ELR (cell line): ENCODE measurements around the gene DEGS1.
"Not testable (repeated sequence)": the region's sequence is repeated elsewhere in the genome, so short reads cannot be mapped to it uniquely, and the experiment has no call there.

Source experiments
- DNase-seq: peaks from one replicate; pipeline ENCODE4 v3.0.0-alpha.2; 2015; ENCODE audit warnings: low read depth

DEGS1 gene

DNA sequence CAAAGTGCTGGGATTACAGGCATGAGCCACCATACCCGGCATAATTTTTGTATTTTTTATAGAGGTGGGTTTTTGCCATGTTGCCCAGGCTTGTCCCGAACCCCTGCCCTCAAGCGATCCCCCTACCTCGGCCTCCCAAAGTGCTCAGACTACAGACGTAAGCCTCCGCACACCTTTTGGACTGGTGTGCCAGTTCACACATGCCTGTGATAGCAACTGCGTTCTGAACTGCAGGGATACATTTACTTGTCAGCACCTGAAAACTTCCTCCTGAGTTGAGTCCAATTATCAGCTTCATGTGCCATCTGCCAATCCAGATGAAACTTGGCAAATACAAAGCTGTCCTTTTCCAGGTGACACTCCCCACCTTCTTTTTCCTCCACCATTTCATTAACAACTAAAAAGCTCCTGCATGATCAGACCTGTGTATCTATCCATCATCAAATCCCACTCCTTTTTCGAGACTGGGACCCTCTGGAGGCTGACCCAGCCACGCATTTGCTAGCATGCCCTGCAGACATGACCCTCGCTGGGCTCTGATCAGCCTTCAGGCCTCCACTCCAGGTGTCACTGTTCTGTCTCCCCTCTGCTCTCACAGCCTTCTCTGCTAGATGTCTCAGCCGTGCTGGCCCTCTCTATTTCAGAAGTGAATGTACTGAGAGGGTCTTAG, 2.1 kb upstream of the DEGS1 start:
- DNase-seq, result no peak

DNA sequence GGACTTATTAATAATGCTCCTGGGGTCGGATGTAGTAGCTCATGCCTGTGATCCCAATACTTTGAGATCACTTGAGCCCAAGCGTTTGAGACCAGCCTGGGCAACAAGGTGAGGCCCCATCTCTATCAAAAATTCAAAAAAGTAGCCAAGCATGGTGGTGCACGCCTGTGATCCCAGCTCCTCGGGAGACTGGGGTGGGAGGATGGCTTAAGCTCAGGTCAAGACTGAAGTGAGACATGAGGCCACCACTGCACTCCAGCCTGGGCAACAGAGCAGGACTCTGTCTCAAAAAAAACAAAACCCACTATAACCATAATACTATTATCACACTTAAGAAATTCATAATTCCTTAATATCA, 1.6 kb upstream of the DEGS1 start:
- DNase-seq, result no peak

DNA sequence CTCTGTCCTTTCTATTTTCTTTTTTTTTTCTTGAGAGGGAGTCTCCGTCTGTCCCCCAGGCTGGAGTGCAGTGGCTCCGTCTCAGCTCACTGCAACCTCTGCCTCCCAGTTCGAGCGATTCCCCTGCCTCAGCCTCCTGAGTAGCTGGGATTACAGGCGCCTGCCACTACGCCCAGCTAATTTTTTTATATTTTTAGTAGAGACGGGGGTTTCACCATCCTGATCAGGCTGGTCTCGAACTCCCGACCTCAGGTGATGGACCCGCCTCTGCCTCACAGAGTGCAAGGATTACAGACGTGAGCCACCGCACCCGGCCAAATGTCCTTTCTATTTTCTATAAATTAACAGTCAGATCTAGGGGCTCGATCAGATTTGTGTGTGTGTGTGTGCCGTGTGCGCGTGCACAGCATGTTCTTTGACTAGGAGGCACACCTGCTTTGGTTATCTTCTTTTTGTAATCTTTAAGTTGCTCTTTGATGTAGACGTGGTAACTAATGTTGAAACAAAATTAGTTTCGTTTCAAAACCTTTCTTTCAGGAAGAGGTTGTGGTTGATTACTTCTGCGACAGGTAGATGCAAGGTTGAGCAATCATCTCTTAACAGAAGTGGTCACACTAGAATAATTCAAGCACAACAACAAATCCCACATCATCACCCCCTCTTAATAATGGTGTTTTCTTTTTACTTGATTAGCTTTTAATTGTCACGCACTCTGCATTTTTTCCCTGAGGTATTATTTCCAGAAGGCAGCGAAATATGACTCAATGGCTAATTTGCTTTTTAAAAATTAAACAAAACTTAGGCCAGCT, 779 bp upstream of the DEGS1 start:
- DNase-seq, result no peak

DNA sequence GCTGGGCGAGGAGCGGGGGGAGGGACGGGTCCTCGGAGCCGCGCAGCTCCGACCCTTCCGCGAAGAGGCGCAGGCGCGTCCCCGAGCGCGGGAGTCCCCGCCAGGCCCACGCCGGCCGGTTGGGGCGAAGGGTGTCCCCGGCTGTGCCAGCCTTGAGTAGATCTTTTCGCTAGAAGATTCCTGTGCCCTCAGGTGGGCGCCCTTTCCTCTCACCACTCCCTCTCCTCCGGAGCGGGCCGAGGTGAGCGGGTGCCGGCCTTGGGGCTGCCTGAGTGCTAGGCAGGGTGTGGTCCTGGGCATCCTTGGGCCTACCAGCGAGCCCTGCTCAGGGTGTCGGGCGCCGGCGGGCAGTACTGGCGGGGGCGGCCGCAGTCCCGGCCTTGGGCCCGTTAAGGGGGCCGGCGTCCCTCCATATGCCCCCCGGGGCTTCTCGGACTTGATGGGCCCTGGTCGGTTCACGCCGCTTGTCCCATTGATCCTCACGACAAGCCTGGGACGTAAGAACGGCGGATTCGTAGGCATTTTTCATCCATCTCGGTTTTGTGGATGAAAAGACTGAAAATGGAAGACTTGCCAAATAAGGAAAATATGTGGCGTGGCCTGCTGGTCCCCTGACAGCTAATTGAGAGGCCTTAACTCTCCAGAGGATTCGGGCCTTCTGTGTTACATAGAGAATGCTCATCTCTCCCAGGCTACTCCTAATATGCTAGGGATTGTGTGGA, 712 bp downstream of the DEGS1 start:
- DNase-seq, result peak; percentile 70

DNA sequence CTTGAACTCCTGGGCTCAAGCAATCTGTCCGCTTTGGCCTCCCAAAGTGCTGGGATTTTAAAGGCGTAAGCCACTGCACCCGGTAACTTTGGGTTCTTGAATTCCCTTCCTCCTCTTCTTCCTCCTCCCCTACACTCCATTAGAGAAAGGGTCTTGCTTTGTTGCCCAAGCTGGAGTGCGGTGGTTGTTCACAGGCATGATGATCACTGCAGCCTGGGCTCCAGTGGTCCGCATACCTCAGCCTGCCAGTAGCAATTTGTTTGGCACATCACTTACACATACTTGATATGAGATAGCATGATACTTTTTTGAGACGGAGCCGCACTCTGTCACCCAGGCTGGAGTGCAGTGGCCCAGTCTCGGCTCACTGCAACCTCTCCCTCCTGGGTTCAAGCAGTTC, 2.2 kb downstream of the DEGS1 start:
- no peak for DNase-seq

DNA sequence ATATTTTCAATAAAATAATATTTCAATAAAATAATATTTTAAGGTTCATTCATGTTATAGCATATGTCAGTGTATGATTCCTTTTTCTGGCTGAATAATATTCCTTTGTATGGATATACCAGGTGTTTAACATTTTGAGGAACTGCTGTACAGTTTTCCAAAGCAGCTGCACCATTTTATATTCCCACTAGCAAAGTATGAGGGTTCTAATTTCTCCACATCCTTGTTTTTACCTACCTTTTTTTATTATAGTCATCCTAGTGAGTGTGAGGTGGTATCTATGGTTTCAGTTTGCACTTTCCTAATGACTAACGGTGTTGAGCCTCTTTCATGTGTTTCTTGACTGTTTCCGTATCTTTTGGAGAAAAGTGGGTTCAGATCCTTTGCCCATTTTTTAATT, 5.2 kb downstream of the DEGS1 start:
- no peak for DNase-seq

DNA sequence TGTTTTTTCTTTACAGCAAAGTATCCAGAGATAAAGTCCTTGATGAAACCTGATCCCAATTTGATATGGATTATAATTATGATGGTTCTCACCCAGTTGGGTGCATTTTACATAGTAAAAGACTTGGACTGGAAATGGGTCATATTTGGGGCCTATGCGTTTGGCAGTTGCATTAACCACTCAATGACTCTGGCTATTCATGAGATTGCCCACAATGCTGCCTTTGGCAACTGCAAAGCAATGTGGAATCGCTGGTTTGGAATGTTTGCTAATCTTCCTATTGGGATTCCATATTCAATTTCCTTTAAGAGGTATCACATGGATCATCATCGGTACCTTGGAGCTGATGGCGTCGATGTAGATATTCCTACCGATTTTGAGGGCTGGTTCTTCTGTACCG, 6.5 kb downstream of the DEGS1 start:
- DNase-seq, result peak; percentile 36

- DNase-seq, result no peak
Observed at GRCh38 chr1:224192082-224192788, 9.2 kb downstream of the DEGS1 start.

DNA sequence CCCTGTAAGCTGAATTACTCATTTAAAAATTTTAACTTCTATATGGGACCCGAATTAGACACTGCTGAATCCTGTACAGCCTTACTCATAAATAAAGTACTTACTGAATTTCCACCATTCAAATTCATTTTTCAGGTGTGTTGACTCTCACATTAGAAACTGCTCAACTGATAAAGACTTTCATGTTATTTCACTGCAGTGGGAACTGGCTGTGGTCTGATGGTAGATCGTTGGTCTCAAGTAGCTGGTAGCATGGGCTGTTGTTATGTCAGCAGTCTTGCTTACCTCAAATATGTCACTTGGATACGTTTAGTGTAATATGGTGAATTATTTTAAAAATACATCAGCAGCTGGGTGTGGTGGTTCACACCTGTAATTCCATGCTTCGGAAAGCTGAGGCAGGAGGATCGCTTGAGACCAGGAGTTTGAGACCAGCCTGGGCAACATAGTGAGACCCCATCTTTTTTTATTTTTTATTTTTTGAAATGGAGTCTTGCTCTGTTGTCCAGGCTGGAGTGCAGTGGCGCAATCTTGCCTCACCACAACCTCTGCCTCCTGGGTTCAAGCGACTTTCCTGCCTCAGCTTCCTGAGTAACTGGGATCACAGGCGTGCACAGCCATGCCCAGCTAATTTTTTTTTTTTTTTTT, 10.4 kb downstream of the DEGS1 start:
- no peak for DNase-seq

GRCh38 chr1:224196813-224197600, 14.0 kb downstream of the DEGS1 start:
- no peak for DNase-seq

DNA sequence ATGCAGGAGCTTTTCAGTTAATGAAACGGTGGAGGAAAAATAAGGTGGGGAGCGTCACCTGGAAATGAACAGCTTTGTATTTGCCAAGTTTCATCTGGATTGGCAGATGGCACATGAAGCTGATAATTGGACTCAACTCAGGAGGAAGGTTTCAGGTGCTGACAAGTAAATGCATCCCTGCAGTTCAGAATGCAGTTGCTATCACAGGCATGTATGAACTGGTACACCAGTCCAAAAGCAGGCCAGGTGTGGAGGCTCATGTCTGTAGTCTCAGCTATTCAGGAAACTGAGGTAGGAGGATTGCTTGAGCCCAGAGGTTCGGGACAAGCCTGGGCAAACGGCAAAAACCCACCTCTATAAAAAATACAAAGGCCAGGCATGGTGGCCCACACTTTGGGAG, 15.5 kb downstream of the DEGS1 start:
- no peak for DNase-seq

DNA sequence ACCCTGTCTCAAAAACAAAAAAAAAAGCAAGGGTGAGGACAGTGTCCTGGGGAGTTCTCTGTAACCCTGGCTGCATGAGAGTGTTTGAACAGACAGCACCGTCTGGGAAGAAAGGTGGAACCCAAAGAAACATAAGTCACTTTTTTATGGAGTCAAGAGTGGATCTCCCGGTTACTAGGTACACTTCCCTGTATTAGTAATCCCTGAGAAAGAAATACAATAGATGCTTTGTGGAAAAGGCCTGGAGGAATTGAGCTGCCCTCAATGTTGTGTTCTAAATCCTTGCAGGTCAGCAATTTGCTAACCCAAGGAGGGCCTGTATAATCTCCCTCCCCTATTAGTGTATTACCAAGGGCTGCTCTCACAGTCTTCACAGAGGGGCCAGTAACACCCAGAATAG, 16.6 kb downstream of the DEGS1 start:
- no peak for DNase-seq

- no peak for DNase-seq
Observed at GRCh38 chr1:224201383-224201782, 18.3 kb downstream of the DEGS1 start.

DNA sequence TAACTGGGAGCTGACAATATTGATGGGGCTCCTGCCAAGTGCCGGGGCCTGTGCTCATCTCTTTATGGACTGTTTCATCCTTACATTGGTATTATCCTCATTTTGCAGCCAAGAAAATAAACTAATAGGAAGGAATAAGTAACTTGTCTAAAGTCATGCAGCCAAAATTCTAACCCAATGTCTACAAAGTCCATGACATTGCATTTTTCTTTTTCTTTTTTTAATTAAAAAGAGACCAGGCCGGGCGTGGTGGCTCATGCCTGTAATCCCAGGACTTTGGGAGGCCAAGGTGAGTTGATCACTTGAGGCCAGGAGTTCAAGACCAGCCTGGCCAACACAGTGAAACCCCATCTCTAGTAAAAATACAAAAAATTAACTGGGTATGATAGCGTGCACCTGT, 18.8 kb downstream of the DEGS1 start:
- no peak for DNase-seq

DNA sequence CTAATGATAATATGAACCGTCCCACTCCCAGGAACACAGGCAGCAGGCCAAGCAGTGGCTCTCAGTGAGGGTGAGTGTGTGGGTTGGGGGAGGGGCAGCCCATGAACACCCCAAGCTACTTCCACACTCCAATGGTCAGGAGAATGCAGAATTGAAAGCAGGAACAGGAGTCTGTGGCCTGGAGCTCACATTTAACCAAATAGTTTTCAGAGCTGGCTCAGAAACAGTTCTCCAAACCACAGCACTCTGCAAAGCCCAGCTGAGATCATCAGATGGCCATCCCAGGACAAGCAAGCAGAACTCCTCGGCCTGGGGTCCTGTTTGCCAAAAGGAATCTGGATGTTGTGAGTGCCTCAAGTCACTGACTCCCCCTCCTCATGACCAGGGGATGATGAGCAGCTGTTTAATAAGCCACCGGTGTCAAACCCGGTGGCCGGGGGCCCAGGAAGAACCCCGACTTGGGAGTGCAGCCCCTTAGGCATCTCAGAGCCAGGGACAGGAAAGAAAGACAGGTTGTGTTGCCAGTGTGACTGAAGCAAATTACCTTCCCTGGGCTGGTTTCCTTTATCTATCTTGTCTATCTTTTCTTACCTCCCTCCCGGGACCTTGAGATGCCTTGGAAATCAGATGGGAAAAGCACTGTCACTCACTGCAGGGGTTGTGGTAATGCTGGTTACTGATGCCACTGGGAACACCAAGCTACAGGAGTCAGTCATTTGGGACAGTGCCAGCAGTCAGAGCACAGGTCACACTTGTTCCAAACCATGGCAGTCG, 20.4 kb downstream of the DEGS1 start:
- peak; percentile 49 for DNase-seq

DNA sequence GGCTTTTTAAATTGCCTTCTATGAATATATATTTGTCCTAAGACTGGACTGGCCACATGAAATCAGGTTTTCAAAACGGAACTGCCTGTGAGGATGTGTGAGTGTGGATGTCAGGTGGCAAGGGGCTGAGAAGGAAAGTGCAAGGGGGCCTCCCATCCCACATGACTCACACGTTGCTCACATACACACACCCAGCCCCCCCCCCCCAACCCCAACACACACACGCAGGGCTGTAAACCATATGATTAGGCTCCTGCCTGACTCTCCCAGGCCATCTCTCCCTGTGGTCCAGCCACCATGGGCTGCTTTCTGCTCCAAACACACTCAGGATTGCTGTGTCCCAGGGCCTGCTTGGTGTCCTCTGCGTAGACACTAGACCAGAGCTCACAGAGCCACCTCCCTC, 22.4 kb downstream of the DEGS1 start:
- peak; percentile 88 for DNase-seq

GRCh38 chr1:224205931-224206538, 23.0 kb downstream of the DEGS1 start:
- not testable (repeated sequence) for DNase-seq

GRCh38 chr1:224211206-224211962, 28.3 kb downstream of the DEGS1 start:
- peak; percentile 74 for DNase-seq

DNA sequence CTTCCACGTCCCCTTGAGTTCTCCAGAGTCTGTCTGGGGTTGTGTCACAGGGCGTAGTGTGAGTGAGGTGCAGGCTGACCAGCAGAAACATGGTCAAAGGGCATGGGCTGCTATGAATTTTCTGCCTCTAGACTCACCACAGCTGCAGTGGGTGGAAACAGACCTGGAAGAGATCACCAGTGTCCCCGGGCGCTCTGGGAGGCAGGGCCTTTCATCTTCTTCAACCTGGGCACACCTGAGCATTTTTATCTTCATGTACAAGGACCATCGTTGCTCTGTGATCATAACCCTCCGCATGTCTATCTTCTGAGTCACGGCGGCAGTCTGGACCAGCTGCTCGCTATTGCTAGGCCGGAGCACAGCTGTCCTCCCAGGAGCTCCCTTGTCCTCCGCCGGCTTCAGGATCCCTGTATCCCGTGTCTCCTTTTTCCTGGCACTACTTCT, 29.6 kb downstream of the DEGS1 start:
- DNase-seq, result no peak
